M059J (cell line): ENCODE measurements around the gene FGR. TPM values are rescaled to one million over a fixed set of nuclear protein-coding genes. Genes with fewer than 3 reads are reported as not detected.
A peak's percentile ranks its signal among the peaks of the same experiment; 100 is the strongest.
"Not testable (repeated sequence)": the region's sequence is repeated elsewhere in the genome, so short reads cannot be mapped to it uniquely, and the experiment has no call there.

Experiments used
- DNase-seq: peaks from one replicate; pipeline ENCODE4 v3.0.0-alpha.2; 2012; ENCODE audit warnings: low read depth
- total RNA-seq: library from RNA; depleted of rRNA; stranded (reverse); fragments of >200 nt; shearing (Covaris generic); gene quantifications from 2 replicates; pipeline ENCODE4 v1.2.3, GENCODE V29; 2014

The FGR gene
- total RNA-seq, 1 experiment from 2014 or later = 0.17 TPM

- DNase-seq = no peak
Observed at GRCh38 chr1:27660300-27660835, 25.4 kb upstream of the FGR start.

DNA sequence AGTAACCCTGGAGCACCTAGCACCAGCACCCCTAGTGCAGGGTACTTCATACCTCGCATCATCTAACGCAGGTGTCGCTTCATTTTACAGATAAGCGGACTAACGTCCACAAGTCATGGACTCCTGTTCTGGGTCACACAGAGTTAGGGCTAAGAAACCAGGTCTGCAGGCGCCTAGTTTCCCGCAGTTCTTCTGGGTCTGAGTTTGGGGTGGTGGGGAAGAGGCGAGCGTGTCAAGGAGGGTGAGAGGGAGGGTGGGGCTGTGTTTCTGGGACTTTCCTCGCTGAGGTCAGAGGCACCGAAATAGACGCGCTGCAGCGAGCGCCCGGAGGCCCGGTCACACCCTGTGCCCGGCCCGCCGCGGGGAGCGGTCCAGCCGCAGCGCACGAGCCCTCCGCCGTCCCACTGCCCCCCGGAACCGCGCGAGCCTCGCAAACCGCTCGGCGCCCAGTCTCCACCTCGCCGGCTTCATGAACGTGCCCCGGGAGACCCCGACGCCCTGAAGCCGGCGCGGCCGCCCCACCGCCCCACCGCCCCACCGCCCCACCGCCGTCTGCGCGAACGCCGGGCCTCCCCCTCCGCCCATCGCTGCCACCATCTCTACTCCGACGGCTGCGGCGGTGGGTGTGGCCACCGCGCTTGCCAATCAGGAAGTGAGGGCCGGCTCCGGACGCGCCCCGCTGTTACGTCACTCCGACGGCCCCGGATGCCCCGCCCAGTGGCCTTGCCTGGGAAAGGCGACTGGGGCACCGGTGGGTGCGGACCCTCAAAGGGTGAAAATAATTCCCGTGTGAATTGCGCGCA, 24.7 kb upstream of the FGR start:
- peak; percentile 86 for DNase-seq

- DNase-seq = peak; percentile 100
Observed at GRCh38 chr1:27658951-27659496, 24.0 kb upstream of the FGR start.

GRCh38 chr1:27656157-27656893, 21.3 kb upstream of the FGR start:
- peak; percentile 92 for DNase-seq

GRCh38 chr1:27655151-27655937, 20.4 kb upstream of the FGR start:
- no peak for DNase-seq

- DNase-seq = no peak
Observed at GRCh38 chr1:27652111-27652864, 17.3 kb upstream of the FGR start.

DNA sequence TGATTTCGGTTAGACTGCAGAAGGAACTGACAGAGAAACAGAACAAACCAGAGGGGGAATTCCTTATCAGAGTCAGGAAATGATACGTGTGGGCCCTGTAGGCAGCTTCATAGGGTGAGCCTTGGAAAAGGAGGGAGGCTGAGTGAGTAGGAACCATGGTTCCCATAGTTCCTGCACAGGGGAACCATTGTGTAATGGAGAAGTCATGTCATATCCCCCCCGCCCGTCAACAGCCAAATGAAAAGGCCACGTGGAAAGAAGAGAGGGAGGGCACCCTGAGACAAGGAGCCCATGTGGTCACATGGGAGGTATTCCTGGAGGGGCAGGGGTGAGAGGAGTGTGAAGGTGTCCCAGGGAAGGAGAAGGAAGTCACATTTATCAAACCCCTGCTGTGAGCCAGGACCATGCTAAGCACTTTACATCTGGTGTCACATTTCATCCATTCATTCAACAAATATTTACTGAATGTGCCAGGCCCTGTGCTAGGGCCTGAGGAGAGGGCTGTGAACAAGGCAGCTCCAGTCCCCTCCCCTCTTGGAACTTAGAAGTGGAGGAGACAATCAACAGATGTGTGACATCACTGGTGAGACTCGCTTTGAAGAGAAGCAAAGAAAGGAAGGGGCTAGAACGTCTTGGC, 15.7 kb upstream of the FGR start:
- peak; percentile 86 for DNase-seq

DNA sequence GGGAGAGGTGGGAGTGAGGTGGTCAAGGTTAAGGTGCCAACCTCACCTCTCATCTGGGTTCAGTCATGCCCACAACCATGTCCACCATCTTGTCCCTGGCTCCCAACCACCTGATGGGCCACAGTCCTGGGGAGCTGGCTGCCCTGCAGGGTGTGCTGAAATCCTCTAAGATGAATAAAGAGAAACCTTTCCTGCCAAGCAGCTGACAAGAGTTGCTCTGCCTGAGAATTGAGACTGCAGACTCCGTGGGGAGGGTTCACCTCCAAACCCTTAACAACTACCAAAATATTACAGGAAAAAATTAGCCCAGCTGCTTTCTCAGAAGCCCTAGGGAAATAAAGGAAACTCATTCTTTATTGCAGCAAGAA, 15.2 kb upstream of the FGR start:
- DNase-seq = no peak

GRCh38 chr1:27649306-27649635, 14.3 kb upstream of the FGR start:
- DNase-seq = no peak

DNA sequence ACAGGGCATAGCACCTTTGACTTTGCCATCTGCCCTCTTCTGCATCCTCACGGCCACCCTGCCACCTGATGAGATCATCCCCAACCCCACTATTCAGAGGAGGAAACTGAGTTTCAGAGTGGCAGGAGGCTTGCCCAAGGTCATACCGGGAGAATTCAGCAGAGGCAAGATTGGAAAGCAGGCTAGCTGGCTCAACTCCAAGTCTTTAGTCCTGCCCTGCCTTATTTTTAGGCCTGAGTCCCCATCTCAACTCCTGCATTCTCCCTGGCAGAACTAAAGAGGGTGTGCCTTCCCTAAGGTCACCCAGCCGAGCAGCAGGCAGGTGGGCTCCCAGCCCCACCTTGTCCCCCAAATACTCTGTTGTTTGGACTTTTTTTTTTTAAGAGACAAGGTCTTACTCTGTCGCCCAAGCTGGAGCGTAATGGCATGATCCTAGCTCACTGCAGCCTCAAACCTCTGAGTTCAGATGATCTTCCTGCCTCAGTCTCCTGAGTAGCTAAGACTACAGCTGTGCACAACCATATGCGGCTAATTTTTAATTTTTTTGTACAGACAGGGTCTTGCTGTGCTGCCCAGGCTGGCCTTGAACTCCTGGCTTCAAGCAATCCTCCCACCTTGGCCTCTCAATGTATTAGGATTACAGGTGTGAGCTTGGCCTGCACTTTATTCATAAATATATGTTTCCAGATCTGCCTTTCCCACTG, 13.8 kb upstream of the FGR start:
- no peak for DNase-seq

DNA sequence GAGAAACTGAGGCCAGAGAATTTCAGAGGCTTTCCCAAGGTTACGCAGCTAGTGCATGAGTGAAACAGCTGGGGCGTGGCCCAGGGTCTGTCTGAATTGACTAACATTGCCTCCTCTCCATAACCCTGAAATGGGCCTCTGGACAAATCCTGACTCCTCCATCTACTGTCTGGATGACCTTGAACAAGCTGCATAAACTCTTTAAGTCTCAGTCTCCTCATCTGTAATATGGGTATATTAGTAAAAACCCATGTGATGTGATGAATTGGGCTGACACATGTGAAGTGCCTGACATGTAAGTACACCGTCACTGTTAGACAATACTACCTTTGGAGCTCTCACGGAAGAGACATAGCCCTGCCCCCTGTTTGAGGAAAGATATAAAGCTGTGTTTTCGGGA, 12.3 kb upstream of the FGR start:
- DNase-seq = no peak

DNA sequence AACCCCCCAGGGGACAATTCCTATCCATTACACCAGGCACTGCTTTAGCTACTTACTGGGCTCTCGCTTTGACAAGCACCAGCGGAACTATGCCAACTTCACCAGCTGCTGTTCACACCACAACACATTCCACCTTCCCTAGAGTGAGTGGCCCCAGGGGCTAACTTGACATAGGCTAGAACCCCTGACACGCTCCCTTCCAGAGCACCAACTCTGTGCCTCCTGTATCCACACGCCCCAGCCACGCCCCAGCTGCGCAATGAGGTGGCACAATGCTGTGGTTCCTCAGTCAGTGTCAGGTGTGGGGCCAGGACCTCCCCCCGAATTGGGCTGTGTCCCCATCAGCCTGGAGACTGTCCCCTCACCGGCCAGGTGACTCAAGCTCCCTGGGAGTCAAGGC, 11.7 kb upstream of the FGR start:
- DNase-seq = no peak

GRCh38 chr1:27645071-27645415, 10.1 kb upstream of the FGR start:
- no peak for DNase-seq

DNA sequence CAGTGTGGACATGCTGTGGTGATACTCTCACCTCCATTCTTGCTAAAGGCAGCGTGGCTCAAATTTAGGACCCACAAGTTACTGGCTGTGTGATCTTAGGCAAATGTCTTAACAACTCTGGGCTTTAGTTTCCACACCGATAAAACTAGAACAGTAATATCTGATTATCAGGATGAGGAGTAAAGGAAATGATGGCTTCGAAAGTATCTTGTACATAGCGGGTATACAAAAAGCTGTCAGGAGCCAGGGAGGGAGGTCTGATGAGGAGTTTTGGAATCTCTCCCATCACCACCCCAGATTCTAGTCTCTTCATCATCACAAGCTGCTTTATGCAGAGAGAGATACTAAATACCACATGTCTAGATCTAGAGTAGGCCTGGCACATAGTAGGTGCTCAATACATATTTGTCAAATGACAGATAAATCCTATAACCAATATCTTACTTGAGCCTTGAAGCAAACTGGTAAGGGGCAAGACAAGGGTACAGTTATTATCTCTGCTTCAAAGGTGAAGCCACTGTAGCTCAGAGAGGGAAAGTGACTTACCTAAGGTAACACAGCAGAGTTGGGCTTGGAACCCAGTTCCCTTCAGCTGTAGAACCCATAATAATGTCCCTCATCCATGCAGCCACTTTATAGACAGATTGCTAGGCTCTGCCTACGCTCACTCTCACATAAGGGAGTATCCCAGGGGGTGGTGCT, 9.5 kb upstream of the FGR start:
- DNase-seq = no peak

DNA sequence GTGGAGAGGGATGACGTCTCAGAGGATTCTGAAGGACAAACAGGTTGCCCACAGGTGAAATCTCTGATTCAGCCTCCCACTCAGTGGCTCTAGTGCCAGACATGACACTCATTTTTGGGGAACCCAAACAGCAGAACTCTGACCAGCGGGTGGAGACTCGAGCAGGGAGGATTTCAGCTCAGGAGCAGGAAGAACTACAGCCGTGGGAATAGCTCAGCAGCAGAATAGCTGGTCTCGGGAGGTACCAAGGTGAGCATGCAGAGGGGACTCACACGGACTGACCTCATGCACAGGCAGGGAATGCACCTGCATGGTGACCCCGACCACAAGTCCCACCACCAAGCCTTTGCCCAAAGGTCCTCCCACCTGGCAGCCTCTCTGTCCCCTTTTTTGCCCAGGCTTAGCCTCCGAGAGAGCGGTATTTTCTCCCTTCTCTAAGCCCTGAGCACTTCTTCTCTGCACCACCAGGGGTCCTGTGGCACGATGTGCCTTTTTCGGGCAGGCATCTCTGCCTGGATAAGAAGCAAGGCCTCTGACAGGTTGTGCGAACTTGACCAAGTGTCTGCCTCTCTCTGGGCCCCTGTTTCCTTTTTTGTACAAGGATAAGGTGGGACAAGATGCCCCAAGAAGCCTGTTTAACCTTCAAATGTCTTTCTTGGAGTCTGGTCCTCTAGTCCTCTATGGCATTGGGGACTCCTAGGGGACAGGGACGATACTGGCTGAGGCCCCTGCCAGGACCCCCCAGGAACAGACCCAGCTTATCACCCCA, 8.8 kb upstream of the FGR start:
- DNase-seq = peak; percentile 65

GRCh38 chr1:27640514-27640913, 5.5 kb upstream of the FGR start:
- DNase-seq = not testable (repeated sequence)

DNA sequence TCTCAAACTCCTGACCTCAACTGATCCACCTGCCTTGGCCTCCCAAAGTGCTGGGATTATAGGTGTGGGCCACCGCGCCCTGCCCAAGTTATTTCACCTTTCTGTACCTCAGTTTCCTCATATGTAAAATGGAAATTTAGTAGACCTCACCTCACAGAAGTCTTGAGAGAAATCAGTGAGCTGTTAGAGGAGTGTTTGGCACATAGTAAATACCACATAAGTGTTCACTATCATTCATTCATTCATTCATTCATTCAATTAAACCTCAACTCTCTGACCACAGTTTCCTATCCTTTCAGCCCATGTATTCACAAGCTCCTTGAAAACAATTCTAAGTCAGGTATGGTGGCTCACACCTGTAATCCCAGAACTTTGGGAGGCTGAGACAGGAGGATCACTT, 3.8 kb upstream of the FGR start:
- DNase-seq = no peak

DNA sequence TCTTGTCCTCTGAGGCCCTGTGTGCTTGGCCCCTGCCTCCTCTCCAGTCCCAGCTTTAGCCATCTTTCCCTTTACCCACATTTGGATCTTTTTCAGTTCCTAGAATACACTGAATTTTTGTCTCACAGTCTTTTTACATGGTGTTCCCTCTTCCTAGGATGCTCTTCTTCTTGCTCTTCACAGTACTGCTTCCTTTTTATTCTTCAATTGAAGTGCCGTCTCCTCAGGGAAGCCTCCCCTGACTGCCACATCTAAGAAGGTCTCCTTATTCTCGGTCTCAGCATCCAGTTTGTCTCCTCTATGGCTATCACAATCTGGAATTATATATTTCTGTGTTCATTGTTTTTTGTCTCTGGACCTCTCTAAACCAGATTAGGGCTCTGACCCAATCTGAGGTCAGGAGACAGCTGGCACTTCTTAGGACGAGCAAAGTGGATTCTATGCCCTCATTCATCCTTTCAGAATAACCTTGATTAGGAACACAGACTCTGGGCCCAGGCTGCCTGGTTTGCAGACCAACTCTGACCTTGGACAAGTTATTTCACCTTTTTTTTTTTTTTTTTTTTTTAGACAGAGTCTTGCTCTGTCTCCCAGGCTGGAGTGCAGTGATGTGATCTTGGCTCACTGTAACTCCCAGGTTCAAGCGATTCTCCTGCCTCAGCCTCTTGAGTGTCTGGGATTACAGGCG, 3.2 kb upstream of the FGR start:
- no peak for DNase-seq
